Adipocyte (in vitro differentiated cells): ENCODE results near the gene COL6A3.
"Not testable (repeated sequence)": the region's sequence is repeated elsewhere in the genome, so short reads cannot be mapped to it uniquely, and the experiment has no call there.

ENCODE experiments used
- DNase-seq: peaks from one replicate; pipeline ENCODE4 v3.0.0-alpha.2; 2015; ENCODE audit warnings: low read depth
- H3K27me3 ChIP-seq: replicated peaks from 2 replicates; pipeline ENCODE4 v1.7.0; 2013; ENCODE audit warnings: mild to moderate bottlenecking, low read length, moderate library complexity; ENCODE audit not compliant: control insufficient read depth, insufficient read depth
- H3K36me3 ChIP-seq: 2 replicates; pipeline ENCODE4 v1.7.0; 2013; ENCODE audit warnings: low read length, mild to moderate bottlenecking, moderate library complexity; ENCODE audit not compliant: control insufficient read depth, insufficient read depth, severe bottlenecking
- H3K4me1 ChIP-seq: 2 replicates; pipeline ENCODE4 v1.7.0; 2013; ENCODE audit warnings: mild to moderate bottlenecking, low read length, moderate library complexity; ENCODE audit not compliant: control insufficient read depth, insufficient read depth
- H3K4me3 ChIP-seq: 2 replicates; pipeline ENCODE4 v1.7.0; 2013; ENCODE audit warnings: mild to moderate bottlenecking, low read length, moderate library complexity
- H3K9ac ChIP-seq: 2 replicates; pipeline ENCODE4 v1.7.0; 2013; ENCODE audit warnings: mild to moderate bottlenecking, low read length, moderate library complexity
- H3K9me3 ChIP-seq: 2 replicates; pipeline ENCODE4 v1.7.0; 2013; ENCODE audit warnings: mild to moderate bottlenecking, low read length, moderate library complexity; ENCODE audit not compliant: control insufficient read depth

The COL6A3 gene

DNA sequence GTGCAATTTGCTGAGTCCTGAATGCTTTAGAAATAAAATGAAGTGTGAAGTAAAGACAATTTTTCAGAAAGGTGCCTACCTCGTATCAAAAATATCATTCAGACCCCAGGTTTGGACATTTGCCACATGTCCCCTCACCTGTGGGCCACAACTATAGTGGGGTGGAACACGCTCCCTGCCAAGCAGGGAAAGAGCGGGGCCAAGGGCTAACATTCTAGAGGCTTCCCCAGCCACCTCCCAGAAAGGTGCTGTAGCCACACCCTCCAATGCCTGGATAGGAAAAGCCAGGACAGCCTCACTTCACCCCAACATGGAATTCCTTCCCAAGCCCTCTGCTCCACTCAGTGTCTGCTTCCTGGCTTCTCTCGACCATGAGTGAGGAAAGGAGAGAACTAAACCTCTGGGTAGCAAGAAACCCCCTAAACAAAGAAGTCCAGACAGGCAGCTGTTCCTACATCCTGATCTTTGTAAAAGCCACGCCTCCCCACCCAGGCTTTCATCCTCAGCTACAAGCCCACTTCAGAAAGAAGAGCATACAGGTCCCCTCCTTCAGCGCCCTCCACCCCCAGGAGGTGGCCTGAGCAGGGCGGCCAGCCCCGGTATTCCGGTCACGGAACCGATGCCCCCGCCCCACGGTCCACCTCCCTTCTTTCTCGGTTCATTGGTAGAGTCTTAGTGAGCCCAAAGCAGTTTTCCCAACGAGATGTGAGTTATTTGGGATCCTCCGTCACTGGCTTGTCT is 2.1 kb downstream of the COL6A3 start:
- peak overlapping the region; percentile 88 for H3K4me3 ChIP-seq
- peaks cover 52% of the 10 kb centered on the region for H3K4me1 ChIP-seq
- H3K36me3 ChIP-seq, result peaks cover 7% of the 10 kb centered on the region
- no peaks in the 10 kb centered on the region for H3K27me3 ChIP-seq
- no peaks in the 10 kb centered on the region for H3K9me3 ChIP-seq
- peak; percentile 67 for DNase-seq
- peak overlapping the region; percentile 98 for H3K9ac ChIP-seq

DNA sequence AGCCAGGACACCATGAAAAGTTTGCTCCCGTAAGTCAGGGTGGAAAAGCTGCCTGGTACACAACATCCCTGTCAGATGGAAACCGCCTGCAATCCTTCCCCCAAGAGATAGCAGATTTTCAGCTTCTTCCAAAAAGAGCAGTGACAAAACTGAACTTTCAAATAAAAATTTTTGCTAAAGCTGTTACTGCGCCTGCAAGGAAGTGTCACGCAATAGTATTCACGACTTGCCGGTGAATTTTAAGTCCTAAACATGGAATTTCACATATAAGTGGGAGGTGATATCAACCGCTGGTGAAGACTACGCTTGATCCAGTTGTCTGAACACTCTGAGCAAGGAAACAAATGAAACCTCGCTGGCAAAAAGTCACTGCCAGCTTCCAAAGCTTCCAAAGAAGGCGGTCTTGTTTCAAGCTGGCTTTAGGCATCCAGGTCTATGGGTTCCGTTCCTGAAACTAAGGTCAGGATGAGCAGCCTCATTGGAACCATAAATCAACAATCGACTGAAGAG is 2.8 kb downstream of the COL6A3 start:
- peak; percentile 51 for DNase-seq
- H3K36me3 ChIP-seq, result peaks cover 7% of the 10 kb centered on the region
- H3K9me3 ChIP-seq, result no peaks in the 10 kb centered on the region
- H3K4me1 ChIP-seq, result peaks cover 57% of the 10 kb centered on the region
- H3K4me3 ChIP-seq, result peak overlapping the region; percentile 88
- peak overlapping the region; percentile 98 for H3K9ac ChIP-seq
- no peaks in the 10 kb centered on the region for H3K27me3 ChIP-seq

DNA sequence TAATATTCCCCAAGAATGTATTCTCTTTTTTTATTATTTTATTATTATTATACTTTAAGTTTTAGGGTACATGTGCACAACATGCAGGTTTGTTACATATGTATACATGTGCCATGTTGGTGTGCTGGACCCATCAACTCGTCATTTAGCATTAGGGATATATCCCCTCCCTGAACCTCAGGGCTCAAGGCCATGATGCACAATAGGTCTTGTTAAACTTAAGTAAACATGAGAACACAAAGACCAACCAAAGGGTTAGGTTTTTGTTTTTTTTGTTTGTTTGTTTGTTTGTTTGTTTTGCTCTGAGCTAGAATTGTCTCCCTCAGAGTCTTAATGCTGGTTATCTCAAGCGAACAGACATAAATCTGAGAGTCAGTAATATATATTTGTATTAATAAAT is 4.7 kb downstream of the COL6A3 start:
- H3K9ac ChIP-seq, result peak overlapping the region; percentile 98
- peaks cover 72% of the 10 kb centered on the region for H3K4me1 ChIP-seq
- peak overlapping the region; percentile 88 for H3K4me3 ChIP-seq
- DNase-seq, H3K9me3 ChIP-seq, H3K27me3 ChIP-seq: not testable (repeated sequence)
- H3K36me3 ChIP-seq, result peaks cover 16% of the 10 kb centered on the region

DNA sequence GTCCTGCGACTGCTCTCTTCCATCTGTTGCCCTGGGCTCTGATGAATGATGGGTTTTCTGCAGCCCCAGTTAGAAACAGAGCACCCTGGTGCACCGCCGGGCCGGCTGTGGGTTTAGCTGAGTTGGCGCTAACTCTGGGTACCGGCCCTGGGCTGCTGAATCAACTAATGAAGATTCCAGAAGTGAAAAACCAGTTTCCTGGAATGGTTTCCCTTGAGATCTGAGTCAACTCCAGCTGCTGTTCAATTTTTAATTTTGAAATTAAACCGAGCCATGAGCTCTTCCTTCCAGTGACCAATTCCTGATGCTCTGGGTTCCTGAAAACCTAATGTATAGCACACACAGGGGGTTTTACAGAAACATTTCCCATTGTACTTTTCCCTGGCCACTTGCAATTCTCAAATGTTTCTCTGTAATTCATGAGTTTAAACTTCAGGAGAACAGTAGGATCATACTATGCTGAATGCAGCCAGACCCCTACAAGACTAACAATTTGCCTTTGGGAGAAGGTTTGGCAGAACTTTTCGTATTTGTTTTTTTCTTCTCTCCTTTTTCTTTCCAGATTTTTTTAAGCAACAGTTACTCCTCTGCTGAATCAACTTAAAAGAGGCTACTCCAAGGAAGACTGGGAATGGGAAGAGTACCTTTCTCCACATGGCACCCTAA is 5.5 kb downstream of the COL6A3 start:
- Histone ChIP-seq H3K9me3 (no peaks in the 10 kb centered on the region), H3K4me3 (peak overlapping the region; percentile 88)
- DNase-seq, result peak; percentile 71

GRCh38 chr2:237407700-237408099 is 6.3 kb downstream of the COL6A3 start:
- Histone ChIP-seq H3K27me3 (no peaks in the 10 kb centered on the region), H3K4me1 (peaks cover 87% of the 10 kb centered on the region), H3K9ac (peak overlapping the region; percentile 98), H3K4me3 (peak overlapping the region; percentile 88), H3K9me3 (no peaks in the 10 kb centered on the region), H3K36me3 (peaks cover 27% of the 10 kb centered on the region)
- peak; percentile 51 for DNase-seq

More for the DNA sequence above, 5.5 kb downstream of the COL6A3 start:
- H3K36me3 ChIP-seq, result peaks cover 21% of the 10 kb centered on the region
- no peaks in the 10 kb centered on the region for H3K27me3 ChIP-seq
- H3K4me1 ChIP-seq, result peaks cover 80% of the 10 kb centered on the region
- H3K9ac ChIP-seq, result peak overlapping the region; percentile 98

GRCh38 chr2:237406371-237406895 is 7.5 kb downstream of the COL6A3 start:
- H3K4me1 ChIP-seq, result peaks cover 92% of the 10 kb centered on the region
- DNase-seq, result no peak
- H3K4me3 ChIP-seq, result peak overlapping the region; percentile 63
- peak overlapping the region; percentile 98 for H3K9ac ChIP-seq
- no peaks in the 10 kb centered on the region for H3K27me3 ChIP-seq
- H3K9me3 ChIP-seq, result no peaks in the 10 kb centered on the region
- peaks cover 37% of the 10 kb centered on the region for H3K36me3 ChIP-seq

GRCh38 chr2:237405605-237406004 is 8.4 kb downstream of the COL6A3 start:
- H3K27me3 ChIP-seq, result no peaks in the 10 kb centered on the region
- no peaks in the 10 kb centered on the region for H3K9me3 ChIP-seq
- peaks cover 37% of the 10 kb centered on the region for H3K36me3 ChIP-seq
- DNase-seq, result no peak
- H3K4me1 ChIP-seq, result peaks cover 93% of the 10 kb centered on the region
- peak overlapping the region; percentile 63 for H3K4me3 ChIP-seq
- peak overlapping the region; percentile 98 for H3K9ac ChIP-seq

GRCh38 chr2:237405006-237405559 is 8.9 kb downstream of the COL6A3 start:
- no peaks in the 10 kb centered on the region for H3K27me3 ChIP-seq
- peak overlapping the region; percentile 63 for H3K4me3 ChIP-seq
- H3K36me3 ChIP-seq, result peaks cover 37% of the 10 kb centered on the region
- no peaks in the 10 kb centered on the region for H3K9me3 ChIP-seq
- DNase-seq, result no peak
- H3K4me1 ChIP-seq, result peaks cover 94% of the 10 kb centered on the region
- H3K9ac ChIP-seq, result peak overlapping the region; percentile 98

- DNase-seq, result no peak
- H3K4me1 ChIP-seq, result peaks cover 95% of the 10 kb centered on the region
These were observed 9.6 kb downstream of the COL6A3 start for GRCh38 chr2:237404413-237404812.

DNA sequence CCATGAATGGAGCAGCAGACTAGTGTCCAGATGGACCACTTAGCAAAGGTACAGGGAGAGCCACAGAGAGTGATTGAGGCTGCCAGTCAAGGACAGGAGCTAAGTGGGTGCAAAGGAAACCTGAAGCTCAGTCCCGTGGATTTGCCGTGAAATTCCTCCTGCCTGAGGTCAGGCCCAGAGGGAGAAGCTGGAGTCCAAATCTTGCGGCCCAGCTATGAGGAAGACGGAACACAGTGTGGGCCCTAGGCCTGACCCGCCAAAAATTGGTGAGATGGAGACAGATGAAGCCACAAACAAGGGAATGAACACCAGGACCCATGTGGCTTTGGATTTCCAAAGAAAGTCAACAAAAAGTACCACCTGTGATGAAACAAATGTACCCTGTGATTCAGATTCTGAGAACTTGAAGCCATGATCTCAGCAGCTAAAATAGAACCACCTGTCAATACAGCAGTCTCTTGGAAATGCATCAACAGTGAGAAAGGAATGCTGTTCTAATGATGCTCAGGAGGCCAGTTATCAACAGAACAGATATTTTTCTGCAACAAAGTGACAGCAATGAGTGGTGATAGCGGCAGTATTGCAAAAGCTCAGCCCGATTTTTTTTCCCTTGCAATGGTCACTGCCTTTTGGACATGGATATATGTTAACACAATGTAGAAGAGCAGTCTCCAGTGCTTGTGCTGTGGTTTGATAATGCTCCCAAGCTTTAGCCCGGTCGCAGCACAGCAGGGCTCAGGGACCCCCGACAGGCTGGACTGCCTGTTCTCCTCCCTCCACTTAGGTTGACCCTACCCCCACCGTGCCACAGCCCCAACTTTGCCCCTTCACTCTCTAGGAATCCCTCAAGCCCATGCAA is 10.7 kb downstream of the COL6A3 start:
- peak; percentile 70 for DNase-seq

More at GRCh38 chr2:237404413-237404812, 9.6 kb downstream of the COL6A3 start:
- peak overlapping the region; percentile 98 for H3K9ac ChIP-seq
- H3K9me3 ChIP-seq, result no peaks in the 10 kb centered on the region
- peaks cover 41% of the 10 kb centered on the region for H3K36me3 ChIP-seq
- peak overlapping the region; percentile 63 for H3K4me3 ChIP-seq
- H3K27me3 ChIP-seq, result no peaks in the 10 kb centered on the region

More for the DNA sequence above, 10.7 kb downstream of the COL6A3 start:
- Histone ChIP-seq H3K27me3 (no peaks in the 10 kb centered on the region), H3K9ac (peak overlapping the region; percentile 98), H3K4me3 (no peak overlapping the region), H3K36me3 (peaks cover 51% of the 10 kb centered on the region), H3K4me1 (peaks cover 96% of the 10 kb centered on the region), H3K9me3 (no peaks in the 10 kb centered on the region)
